22Rv1 (cell line): ENCODE measurements around the gene DSC3.
"Not testable (repeated sequence)": the region's sequence is repeated elsewhere in the genome, so short reads cannot be mapped to it uniquely, and the experiment has no call there.

Experiments used
- H3K27ac ChIP-seq: fragments of 450-650 bp; 2 replicates; pipeline ENCODE4 v1.5.1; 2017
- CTCF ChIP-seq: fragments of 450-650 bp; IDR thresholded peaks from 2 replicates; pipeline ENCODE4 v1.5.1; 2017; ENCODE audit warnings: mild to moderate bottlenecking
- ZFX ChIP-seq: fragments of 450-650 bp; IDR thresholded peaks from 2 replicates; pipeline ENCODE4 v1.6.1; 2017; ENCODE audit warnings: antibody characterized with exemption, borderline replicate concordance

Gene DSC3

GRCh38 chr18:30992231-30992630 is 50.3 kb downstream of the DSC3 start:
- no peak for TF ChIP-seq CTCF
- no peak for TF ChIP-seq ZFX
- no peak overlapping the region for H3K27ac ChIP-seq

- no peak overlapping the region for H3K27ac ChIP-seq
- TF ChIP-seq CTCF, result no peak
Observed at GRCh38 chr18:30991397-30991796, 51.1 kb downstream of the DSC3 start.

DNA sequence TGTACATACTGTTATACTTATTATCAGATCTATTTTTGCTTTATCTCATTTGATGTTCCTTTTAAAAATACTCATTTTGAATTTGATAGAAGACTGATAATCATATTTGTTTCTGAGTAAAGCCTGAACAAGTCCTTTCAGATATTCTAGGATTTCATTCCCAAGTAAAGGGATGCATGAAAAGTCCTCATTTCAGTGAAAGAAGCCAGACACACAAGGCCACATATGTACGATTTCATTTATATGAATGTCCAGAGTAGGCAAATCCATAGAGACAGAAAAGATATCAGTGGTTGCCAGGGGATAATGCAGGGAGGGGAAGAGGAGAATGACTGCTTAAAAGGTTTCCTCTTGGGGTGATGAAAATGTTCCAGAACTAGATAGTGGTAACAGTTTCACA is 53.4 kb downstream of the DSC3 start:
- no peak for TF ChIP-seq CTCF
- TF ChIP-seq ZFX, result no peak
- no peak overlapping the region for H3K27ac ChIP-seq

DNA sequence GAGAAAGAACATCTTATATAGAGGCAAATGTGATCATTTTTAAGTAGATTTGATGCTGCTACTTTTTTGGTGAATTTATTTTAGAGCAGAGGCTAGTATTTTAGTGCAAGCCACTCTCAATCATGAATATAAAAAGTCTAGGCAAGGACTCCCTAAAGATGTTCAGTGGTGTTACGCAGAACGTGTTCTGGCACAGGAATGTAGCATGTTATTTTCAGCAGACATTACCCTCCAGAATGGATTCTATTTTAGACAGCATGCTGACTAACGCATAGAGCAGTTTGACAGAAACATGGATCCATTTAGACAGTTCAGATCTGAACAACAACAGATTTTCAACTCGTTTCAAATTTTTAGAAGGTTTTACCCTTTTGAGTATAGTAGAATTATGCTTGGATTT is 54.1 kb downstream of the DSC3 start:
- TF ChIP-seq CTCF, result no peak
- no peak for TF ChIP-seq ZFX
- H3K27ac ChIP-seq, result no peak overlapping the region

- TF ChIP-seq ZFX (no peak), CTCF (no peak)
- no peak overlapping the region for H3K27ac ChIP-seq
Observed at GRCh38 chr18:30987467-30988241, 54.9 kb downstream of the DSC3 start.

DNA sequence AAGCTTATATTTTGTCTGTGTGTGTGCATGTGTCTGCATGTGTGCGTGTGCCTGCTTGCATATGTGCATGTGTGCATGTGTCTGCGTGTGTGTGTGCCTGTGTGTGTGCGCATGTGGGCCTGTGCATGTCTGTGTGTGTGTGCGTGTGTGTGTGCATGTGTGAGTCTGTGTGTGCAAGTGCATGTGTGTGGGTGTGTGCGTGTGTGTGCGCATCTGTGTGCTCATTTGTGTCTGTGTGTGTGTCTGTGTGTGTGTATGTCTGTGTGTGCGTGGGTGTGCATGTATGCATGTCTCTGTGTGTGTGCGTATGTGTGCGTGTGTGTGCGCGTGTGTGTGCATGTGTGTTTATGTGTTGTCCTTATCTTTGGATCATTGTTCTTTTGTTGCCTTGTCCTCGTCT is 56.8 kb downstream of the DSC3 start:
- no peak overlapping the region for H3K27ac ChIP-seq
- TF ChIP-seq CTCF (no peak), ZFX (no peak)

DNA sequence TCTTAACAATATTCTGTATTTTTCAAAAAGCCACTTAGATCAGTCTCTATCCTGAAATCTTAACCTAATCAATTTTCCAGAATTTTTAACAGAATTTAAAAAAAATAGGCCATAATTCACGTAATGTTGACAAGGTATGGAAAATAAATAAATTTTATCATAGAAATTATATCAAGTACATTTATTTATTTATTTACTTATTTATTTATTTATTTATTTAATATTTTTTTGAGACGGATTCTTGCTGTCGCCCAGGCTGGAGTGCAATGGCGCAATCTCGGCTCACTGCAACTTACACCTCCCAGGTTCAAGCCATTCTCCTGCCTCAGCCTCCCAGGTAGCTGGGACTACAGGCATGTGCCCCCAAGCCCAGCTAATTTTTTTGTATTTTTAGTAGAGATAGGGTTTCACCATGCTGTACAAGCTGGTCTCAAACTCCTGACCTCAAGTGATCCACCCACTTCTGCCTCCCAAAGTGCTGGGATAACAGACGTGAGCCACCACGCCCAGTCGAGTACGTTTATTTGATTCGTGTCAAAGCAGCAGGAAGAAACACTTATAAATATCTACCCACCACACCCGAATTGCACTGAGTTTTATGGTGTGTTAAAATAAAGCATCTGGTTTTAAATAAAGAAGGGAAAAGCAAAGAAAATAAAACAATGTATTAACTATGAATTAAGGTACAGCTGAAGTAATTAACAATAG is 60.1 kb downstream of the DSC3 start:
- no peak overlapping the region for H3K27ac ChIP-seq
- TF ChIP-seq CTCF (no peak), ZFX (no peak)

GRCh38 chr18:30978091-30978490 is 64.5 kb downstream of the DSC3 start:
- H3K27ac ChIP-seq, result not testable (repeated sequence)
